SK-N-SH treated with all-trans-retinoic acid at 6 μM for 48 hours (cell line): ENCODE results near the gene SPATA20.

Experiments used
- ARNTL ChIP-seq: fragments of 450-650 bp; formaldehyde crosslinking; IDR thresholded peaks from 2 replicates; pipeline ENCODE4 v1.5.0; 2020; ENCODE audit warnings: low read depth, mild to moderate bottlenecking, moderate library complexity, borderline replicate concordance
- ESRRG ChIP-seq: fragments of 250-450 bp; sonication (Bioruptor Pico); IDR thresholded peaks from 2 replicates; pipeline ENCODE4 v1.6.1; 2021; ENCODE audit warnings: mild to moderate bottlenecking
- OSR1 ChIP-seq: fragments of 250-450 bp; sonication (Bioruptor Pico); IDR thresholded peaks from 2 replicates; pipeline ENCODE4 v1.8.0; 2022; ENCODE audit warnings: moderate library complexity, mild to moderate bottlenecking, inconsistent platforms
- RARB ChIP-seq: fragments of 250-450 bp; sonication (Bioruptor Pico); IDR thresholded peaks from 2 replicates; pipeline ENCODE4 v1.8.0; 2021; ENCODE audit warnings: mild to moderate bottlenecking, moderate library complexity
- TCF4 ChIP-seq: fragments of 250-450 bp; sonication (Bioruptor Pico); IDR thresholded peaks from 2 replicates; pipeline ENCODE4 v1.8.0; 2021; ENCODE audit warnings: mild to moderate bottlenecking, moderate library complexity, borderline replicate concordance
- TOX ChIP-seq: fragments of 250-450 bp; sonication (Bioruptor Pico); IDR thresholded peaks from 2 replicates; pipeline ENCODE4 v1.8.0; 2021; ENCODE audit warnings: mild to moderate bottlenecking, moderate library complexity, borderline replicate concordance
- ZC3H10 ChIP-seq: fragments of 250-450 bp; sonication (Bioruptor Pico); IDR thresholded peaks from 2 replicates; pipeline ENCODE4 v1.5.1; 2021; ENCODE audit warnings: mild to moderate bottlenecking, moderate library complexity
- ZFP3 ChIP-seq: fragments of 250-450 bp; sonication (Bioruptor Pico); IDR thresholded peaks from 2 replicates; pipeline ENCODE4 v1.5.0; 2020; ENCODE audit warnings: mild to moderate bottlenecking, moderate library complexity
- ZNF8 ChIP-seq: fragments of 450-650 bp; formaldehyde crosslinking; IDR thresholded peaks from 2 replicates; pipeline ENCODE4 v1.5.0; 2020; ENCODE audit warnings: mild to moderate bottlenecking, moderate library complexity
- TF ChIP-seq, protein P1 (sequence below): fragments of 250-450 bp; sonication (Bioruptor Pico); IDR thresholded peaks from 2 replicates; pipeline ENCODE4 v1.8.0; 2020; ENCODE audit warnings: mild to moderate bottlenecking, moderate library complexity, borderline replicate concordance
- TF ChIP-seq, protein P2 (sequence below): fragments of 250-450 bp; sonication (Bioruptor Pico); IDR thresholded peaks from 2 replicates; pipeline ENCODE4 v1.5.1; 2020; ENCODE audit warnings: low read depth, mild to moderate bottlenecking, moderate library complexity

DNA sequence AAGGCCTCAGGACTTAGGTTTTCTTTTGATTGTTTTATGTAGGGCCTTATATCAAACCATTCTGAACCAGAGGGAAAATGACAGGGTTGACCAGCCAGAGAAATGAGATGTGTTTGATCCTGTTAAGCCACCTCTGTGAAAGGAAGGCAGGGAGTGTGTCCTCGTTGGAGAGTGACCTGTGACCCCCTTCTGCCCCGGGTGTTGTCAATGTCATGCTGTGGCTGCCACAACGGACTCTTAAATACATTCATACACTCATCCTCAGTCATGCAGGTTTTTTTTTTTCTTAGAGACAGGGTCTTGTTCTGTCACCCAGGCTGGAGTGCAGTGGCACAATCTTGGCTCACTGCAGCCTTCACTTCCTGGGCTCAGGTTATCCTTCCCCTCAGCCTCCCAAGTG is 32.6 kb upstream of the SPATA20 start:
- TF ChIP-seq, protein P1, sequence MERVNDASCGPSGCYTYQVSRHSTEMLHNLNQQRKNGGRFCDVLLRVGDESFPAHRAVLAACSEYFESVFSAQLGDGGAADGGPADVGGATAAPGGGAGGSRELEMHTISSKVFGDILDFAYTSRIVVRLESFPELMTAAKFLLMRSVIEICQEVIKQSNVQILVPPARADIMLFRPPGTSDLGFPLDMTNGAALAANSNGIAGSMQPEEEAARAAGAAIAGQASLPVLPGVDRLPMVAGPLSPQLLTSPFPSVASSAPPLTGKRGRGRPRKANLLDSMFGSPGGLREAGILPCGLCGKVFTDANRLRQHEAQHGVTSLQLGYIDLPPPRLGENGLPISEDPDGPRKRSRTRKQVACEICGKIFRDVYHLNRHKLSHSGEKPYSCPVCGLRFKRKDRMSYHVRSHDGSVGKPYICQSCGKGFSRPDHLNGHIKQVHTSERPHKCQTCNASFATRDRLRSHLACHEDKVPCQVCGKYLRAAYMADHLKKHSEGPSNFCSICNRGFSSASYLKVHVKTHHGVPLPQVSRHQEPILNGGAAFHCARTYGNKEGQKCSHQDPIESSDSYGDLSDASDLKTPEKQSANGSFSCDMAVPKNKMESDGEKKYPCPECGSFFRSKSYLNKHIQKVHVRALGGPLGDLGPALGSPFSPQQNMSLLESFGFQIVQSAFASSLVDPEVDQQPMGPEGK (CRISPR knock-in tag) = no peak
- TF ChIP-seq TCF4 (no peak), OSR1 (CRISPR knock-in tag) (no peak), ESRRG (CRISPR knock-in tag) (no peak), ARNTL (CRISPR knock-in tag) (no peak), ZFP3 (no peak), RARB (no peak), TOX (CRISPR knock-in tag) (no peak), ZNF8 (no peak), ZC3H10 (no peak)
- TF ChIP-seq, protein P2, sequence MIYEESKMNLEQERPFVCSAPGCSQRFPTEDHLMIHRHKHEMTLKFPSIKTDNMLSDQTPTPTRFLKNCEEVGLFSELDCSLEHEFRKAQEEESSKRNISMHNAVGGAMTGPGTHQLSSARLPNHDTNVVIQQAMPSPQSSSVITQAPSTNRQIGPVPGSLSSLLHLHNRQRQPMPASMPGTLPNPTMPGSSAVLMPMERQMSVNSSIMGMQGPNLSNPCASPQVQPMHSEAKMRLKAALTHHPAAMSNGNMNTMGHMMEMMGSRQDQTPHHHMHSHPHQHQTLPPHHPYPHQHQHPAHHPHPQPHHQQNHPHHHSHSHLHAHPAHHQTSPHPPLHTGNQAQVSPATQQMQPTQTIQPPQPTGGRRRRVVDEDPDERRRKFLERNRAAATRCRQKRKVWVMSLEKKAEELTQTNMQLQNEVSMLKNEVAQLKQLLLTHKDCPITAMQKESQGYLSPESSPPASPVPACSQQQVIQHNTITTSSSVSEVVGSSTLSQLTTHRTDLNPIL (CRISPR knock-in tag) = no peak
